Measurements from ENCODE around the gene POMT1.
"Not testable (repeated sequence)": the region's sequence is repeated elsewhere in the genome, so short reads cannot be mapped to it uniquely, and the experiment has no call there.

Gene POMT1

GRCh38 chr9:131464354-131465000 lies 38.2 kb upstream of the POMT1 start:
- no peak overlapping the region for H3K4me3 ChIP-seq (ENCODE audit: low read depth, low read length)
- no peak for DNase-seq (ENCODE audit: low read depth)
- TF ChIP-seq, protein P1, sequence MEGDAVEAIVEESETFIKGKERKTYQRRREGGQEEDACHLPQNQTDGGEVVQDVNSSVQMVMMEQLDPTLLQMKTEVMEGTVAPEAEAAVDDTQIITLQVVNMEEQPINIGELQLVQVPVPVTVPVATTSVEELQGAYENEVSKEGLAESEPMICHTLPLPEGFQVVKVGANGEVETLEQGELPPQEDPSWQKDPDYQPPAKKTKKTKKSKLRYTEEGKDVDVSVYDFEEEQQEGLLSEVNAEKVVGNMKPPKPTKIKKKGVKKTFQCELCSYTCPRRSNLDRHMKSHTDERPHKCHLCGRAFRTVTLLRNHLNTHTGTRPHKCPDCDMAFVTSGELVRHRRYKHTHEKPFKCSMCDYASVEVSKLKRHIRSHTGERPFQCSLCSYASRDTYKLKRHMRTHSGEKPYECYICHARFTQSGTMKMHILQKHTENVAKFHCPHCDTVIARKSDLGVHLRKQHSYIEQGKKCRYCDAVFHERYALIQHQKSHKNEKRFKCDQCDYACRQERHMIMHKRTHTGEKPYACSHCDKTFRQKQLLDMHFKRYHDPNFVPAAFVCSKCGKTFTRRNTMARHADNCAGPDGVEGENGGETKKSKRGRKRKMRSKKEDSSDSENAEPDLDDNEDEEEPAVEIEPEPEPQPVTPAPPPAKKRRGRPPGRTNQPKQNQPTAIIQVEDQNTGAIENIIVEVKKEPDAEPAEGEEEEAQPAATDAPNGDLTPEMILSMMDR (conservative IDR thresholded peaks at IDR 0.05; ENCODE audit: low read depth, low read length) = no peak

GRCh38 chr9:131465401-131465800 lies 37.3 kb upstream of the POMT1 start:
- DNase-seq (ENCODE audit: low read depth) = no peak
- H3K4me3 ChIP-seq (ENCODE audit: low read depth, low read length) = no peak overlapping the region
- TF ChIP-seq, protein P1 (conservative IDR thresholded peaks at IDR 0.05; ENCODE audit: low read depth, low read length) = no peak

- no peak overlapping the region for H3K4me3 ChIP-seq (ENCODE audit: low read depth, low read length)
Measured at GRCh38 chr9:131467214-131467935, 35.3 kb upstream of the POMT1 start.

DNA sequence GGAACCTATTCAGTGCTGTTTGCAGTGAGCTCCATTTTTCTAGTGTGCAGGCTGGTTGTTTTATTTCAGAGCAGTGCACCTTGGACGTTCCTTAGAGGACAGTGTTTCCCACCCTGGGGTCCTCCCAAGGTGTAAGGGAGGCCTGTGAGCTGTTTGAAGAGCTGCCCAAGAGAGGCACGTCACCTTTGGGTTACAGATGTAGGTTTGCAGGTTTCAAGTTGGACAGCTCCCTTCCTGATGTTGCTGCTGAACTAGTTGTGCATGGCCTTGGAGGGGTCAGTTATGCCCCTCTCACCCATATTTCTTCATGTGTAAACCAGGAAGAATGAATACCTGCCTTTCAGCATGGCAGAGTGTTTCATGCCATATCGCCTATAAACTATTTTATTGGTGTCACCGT lies 34.7 kb upstream of the POMT1 start:
- DNase-seq (ENCODE audit: low read depth) = no peak
- TF ChIP-seq, protein P1 (conservative IDR thresholded peaks at IDR 0.05; ENCODE audit: low read depth, low read length) = no peak
- H3K4me3 ChIP-seq (ENCODE audit: low read depth, low read length) = no peak overlapping the region

More at GRCh38 chr9:131467214-131467935, 35.3 kb upstream of the POMT1 start:
- DNase-seq (ENCODE audit: low read depth) = no peak
- TF ChIP-seq, protein P1 (conservative IDR thresholded peaks at IDR 0.05; ENCODE audit: low read depth, low read length) = no peak

DNA sequence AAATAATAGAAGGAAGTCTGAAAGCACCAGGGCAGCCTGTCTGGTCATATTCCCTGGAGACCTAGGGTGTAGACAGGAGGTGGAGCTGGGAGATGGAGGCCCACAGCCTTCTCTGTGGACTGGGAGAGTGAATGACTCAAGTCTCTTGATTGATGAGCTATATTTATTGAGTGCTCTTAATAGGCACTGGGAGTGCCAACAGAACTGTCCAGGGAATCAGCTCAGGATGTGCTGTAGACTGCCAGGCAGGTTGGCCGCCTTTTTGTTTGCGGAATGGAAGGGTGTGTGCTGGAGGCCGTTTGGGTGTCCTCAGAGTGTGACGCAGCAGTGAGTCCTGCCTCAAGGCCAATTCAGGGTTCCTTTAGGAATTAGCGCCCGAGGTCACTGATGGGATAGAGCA lies 33.4 kb upstream of the POMT1 start:
- no peak overlapping the region for H3K4me3 ChIP-seq (ENCODE audit: low read depth, low read length)
- TF ChIP-seq, protein P1 (conservative IDR thresholded peaks at IDR 0.05; ENCODE audit: low read depth, low read length) = no peak
- DNase-seq (ENCODE audit: low read depth) = no peak

- TF ChIP-seq, protein P1 (conservative IDR thresholded peaks at IDR 0.05; ENCODE audit: low read depth, low read length) = no peak
- DNase-seq (ENCODE audit: low read depth) = no peak
- H3K4me3 ChIP-seq (ENCODE audit: low read depth, low read length) = no peak overlapping the region
Measured at GRCh38 chr9:131469951-131470350, 32.8 kb upstream of the POMT1 start.

DNA sequence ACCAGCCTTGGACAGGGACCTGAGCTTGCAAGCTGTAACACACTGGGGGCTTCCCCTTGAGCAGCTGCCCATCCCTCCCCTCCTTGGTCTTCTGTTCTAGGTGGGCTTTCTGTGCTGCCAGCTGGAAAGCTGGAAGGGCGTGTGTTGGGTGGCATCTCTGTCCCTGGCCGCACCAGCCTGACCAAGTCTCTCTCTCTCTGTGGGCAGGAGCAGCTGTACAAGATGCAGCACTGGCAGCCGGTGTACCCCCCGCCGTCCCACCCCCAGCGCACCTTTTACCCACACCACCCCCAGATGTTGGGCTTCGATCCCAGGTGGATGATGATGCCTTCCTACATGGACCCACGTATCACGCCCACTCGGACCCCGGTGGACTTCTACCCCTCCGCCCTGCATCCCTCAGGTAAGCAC lies 32.1 kb upstream of the POMT1 start:
- no peak for DNase-seq (ENCODE audit: low read depth)
- TF ChIP-seq, protein P1 (conservative IDR thresholded peaks at IDR 0.05; ENCODE audit: low read depth, low read length) = no peak
- no peak overlapping the region for H3K4me3 ChIP-seq (ENCODE audit: low read depth, low read length)

- not testable (repeated sequence) for H3K4me3 ChIP-seq (ENCODE audit: low read depth, low read length); DNase-seq (ENCODE audit: low read depth)
Measured at GRCh38 chr9:131472085-131472484, 30.6 kb upstream of the POMT1 start.
